ENCODE data around the gene SWT1. TPM values are rescaled to one million over a fixed set of nuclear protein-coding genes. Genes with fewer than 3 reads are reported as not detected.

The SWT1 gene
- total and polyA plus RNA-seq, 2 of the 13 experiments (the other 11 are each of a cell fraction or from before 2014, with no cell fraction given) = 1.7 to 2.5 TPM

GRCh38 chr1:185316163-185317033 lies 159.4 kb downstream of the SWT1 start (continued):
- TF ChIP-seq TRAFD1 (CRISPR knock-in tag; IDR thresholded peaks at IDR 0.05; ENCODE audit: borderline replicate concordance) = no peak
- peak; percentile 12; the same call in 1 of the 2 replicates for TF ChIP-seq CHD2 (IDR thresholded peaks at IDR 0.05; ENCODE audit: low read depth, low read length)
- peak; percentile 65; the same call in 1 of the 2 replicates for TF ChIP-seq ZFP90 (CRISPR knock-in tag; IDR thresholded peaks at IDR 0.05; ENCODE audit: borderline replicate concordance)
- no peak for TF ChIP-seq SMAD1 (CRISPR knock-in tag; IDR thresholded peaks at IDR 0.05; ENCODE audit: borderline replicate concordance, low read depth)
- peak; percentile 5; the same call in 1 of the 2 replicates for TF ChIP-seq ZSCAN20 (CRISPR knock-in tag; IDR thresholded peaks at IDR 0.05; ENCODE audit: borderline replicate concordance)
- TF ChIP-seq TFDP2 (CRISPR knock-in tag; IDR thresholded peaks at IDR 0.05) = peak; percentile 24; the same call in 1 of the 2 replicates
- peak; percentile 77; the same call in 1 of the 2 replicates for TF ChIP-seq ZBTB10 (CRISPR knock-in tag; IDR thresholded peaks at IDR 0.05; ENCODE audit: borderline replicate concordance)
- peak; percentile 93 for TF ChIP-seq SP2 (CRISPR knock-in tag; IDR thresholded peaks at IDR 0.05)
- 0 out of 2 replicates have a peak, but pooled peaks have one; percentile 37 for TF ChIP-seq ZNF414 (CRISPR knock-in tag; IDR thresholded peaks at IDR 0.05)
- TF ChIP-seq NPAS2 (CRISPR knock-in tag; IDR thresholded peaks at IDR 0.05; ENCODE audit: borderline replicate concordance) = no peak
- TF ChIP-seq THRA (CRISPR knock-in tag; IDR thresholded peaks at IDR 0.05; ENCODE audit: borderline replicate concordance) = no peak
- TF ChIP-seq HIC2 (CRISPR knock-in tag; IDR thresholded peaks at IDR 0.05; ENCODE audit: low read depth) = peak; percentile 46; the same call in 1 of the 2 replicates
- peak; percentile 63 for TF ChIP-seq PHF8 (CRISPR knock-in tag; IDR thresholded peaks at IDR 0.05)
- no peak; the same call in none of the 2 replicates for TF ChIP-seq THAP11 (CRISPR knock-in tag; IDR thresholded peaks at IDR 0.05)
- peak; percentile 56; the same call in 1 of the 2 replicates for TF ChIP-seq YEATS4 (CRISPR knock-in tag; IDR thresholded peaks at IDR 0.05; ENCODE audit: borderline replicate concordance)
- no peak for TF ChIP-seq NCOA2 (CRISPR knock-in tag; IDR thresholded peaks at IDR 0.05)
- no peak for TF ChIP-seq CBX5 (CRISPR knock-in tag; IDR thresholded peaks at IDR 0.05; ENCODE audit: borderline replicate concordance)

Data from HepG2 (cell line).